GM21723 (cell line): ENCODE measurements around the gene CD99L2.
A peak's percentile ranks its signal among the peaks of the same experiment; 100 is the strongest.

Source experiments
- ATAC-seq: cut with Tn5 transposase; IDR thresholded peaks from one replicate; pipeline ENCODE4 v1.9.1; 2021; ENCODE audit warnings: mild to moderate bottlenecking, moderate library complexity; ENCODE audit not compliant: unreplicated experiment

CD99L2 gene

GRCh38 chrX:150806827-150807226 is 91.6 kb downstream of the CD99L2 start:
- ATAC-seq, result no peak

GRCh38 chrX:150805736-150806135 is 92.7 kb downstream of the CD99L2 start:
- ATAC-seq, result no peak

GRCh38 chrX:150792949-150793527 is 105.4 kb downstream of the CD99L2 start:
- ATAC-seq, result no peak

GRCh38 chrX:150790021-150790420 is 108.4 kb downstream of the CD99L2 start:
- ATAC-seq, result no peak

DNA sequence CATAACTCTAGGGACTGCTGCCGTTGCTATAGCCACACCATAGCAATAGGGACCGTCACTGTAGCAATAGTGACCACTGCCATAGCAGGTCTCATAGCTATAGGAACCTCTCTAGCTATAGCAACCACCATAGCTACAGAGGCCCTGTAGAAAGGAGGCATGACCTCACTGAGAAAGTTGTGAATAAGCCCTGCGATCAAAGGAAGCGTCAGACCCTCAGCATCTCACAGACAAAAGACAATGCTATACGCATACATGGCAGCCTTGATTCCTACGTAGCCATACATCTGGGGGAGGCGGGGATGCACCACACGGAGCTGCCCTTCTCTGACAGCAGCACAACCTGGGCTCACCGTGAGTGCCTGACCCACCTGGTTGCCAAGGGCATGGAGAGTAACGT is 116.8 kb downstream of the CD99L2 start:
- ATAC-seq, result no peak

- no peak for ATAC-seq
These were observed 119.1 kb downstream of the CD99L2 start for GRCh38 chrX:150779385-150779784.

- ATAC-seq, result no peak
These were observed 121.0 kb downstream of the CD99L2 start for GRCh38 chrX:150777328-150777992.

DNA sequence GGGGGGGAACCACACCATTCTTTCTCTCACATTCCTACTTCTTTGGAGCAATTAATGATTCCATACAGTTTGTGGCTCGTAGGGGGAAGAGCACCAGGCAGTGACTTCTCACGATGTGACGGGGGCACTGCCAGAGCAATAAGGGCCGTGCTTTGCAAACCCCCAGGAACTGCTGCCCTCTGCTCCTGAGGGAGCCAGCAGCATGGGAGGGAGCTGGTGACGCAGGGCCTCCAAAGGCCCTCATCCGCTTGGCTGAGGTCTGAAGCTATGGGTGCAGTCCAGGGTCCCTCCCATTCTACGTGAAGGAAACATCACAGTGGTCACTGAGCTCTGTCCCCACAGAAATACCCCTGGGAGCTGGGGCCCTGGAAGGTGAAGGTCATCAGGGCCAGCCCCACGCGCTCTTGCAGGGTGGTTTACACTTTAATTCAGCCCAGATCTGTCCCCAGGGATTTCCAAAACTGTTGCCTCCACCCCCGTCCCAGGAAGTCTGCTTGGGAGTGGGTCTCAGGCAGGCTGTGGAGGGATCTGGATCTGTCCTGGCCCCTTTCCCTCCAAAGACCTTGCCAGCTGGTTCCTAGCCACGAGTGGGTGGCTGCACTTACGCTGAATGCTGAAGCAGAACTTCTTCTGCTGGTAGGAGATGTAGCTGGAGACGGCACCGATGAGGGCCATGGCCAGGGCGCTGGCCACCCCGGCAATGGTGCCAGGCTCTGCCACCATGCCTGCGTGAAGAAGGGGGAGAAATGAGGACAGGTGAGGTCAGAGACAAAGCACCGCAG is 122.7 kb downstream of the CD99L2 start:
- ATAC-seq, result no peak

GRCh38 chrX:150774798-150775568 is 123.5 kb downstream of the CD99L2 start:
- ATAC-seq, result no peak

DNA sequence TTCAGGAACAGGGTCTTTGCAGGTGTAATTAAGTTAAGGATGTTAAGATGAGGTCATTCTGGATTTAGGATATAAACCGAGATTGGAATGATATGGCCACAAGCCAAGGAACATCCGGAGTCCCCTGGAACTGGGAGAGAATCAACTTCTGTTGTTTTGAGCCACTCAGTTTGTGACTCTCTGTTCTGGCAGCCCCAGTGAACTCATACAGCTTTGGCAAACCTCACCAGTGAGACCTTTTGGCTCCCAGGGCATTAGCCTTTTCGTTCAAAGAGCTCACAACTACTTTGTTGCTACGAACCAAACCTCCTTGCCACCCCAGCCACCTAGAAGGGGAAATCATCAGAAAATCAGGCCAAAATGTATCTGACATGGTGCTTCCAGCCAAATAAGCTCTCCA is 124.8 kb downstream of the CD99L2 start:
- ATAC-seq, result no peak

DNA sequence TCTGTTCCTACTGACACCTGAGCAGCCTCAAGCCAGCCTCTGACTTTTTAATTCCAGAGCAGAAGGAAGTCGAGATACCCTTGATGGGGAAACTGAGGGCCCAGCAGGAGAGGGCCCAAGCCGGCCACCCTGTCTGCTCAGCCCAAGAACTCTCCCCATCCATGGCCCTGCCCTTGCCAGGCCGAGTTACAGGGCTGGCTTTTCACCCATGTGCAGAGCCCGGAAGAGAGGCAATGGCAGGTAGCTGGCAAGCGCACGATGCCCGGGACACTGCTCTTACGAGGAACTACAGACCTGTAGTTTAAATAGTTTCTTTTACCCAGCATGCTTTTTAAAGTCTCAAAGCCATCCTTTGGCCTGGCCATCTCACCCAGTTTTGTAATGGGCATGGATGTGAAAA is 125.4 kb downstream of the CD99L2 start:
- no peak for ATAC-seq

- ATAC-seq, result peak; percentile 92
These were observed 126.1 kb downstream of the CD99L2 start for GRCh38 chrX:150772150-150772970.

- ATAC-seq, result no peak
These were observed 127.4 kb downstream of the CD99L2 start for GRCh38 chrX:150771116-150771515.

DNA sequence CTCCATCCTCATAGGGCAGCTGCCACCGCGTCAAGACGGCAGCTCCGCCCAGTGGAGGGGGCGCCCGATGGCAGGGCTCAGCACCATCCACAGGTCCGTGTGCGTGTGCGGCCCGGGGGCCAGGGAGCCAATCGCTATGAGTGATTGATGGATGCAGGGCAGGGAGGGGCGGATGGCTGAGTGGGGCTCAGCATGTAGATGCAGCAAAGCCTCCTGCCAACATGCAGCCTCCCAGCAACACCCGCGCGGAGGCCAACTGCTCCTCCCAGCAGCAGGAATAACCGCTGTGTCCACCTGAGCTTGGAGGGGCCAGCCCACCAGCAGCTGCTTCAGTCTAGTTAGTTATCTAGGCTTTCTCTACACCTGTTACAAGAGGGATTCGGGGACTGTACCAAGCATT is 127.8 kb downstream of the CD99L2 start:
- ATAC-seq, result no peak

GRCh38 chrX:150769408-150769807 is 129.1 kb downstream of the CD99L2 start:
- ATAC-seq, result no peak

DNA sequence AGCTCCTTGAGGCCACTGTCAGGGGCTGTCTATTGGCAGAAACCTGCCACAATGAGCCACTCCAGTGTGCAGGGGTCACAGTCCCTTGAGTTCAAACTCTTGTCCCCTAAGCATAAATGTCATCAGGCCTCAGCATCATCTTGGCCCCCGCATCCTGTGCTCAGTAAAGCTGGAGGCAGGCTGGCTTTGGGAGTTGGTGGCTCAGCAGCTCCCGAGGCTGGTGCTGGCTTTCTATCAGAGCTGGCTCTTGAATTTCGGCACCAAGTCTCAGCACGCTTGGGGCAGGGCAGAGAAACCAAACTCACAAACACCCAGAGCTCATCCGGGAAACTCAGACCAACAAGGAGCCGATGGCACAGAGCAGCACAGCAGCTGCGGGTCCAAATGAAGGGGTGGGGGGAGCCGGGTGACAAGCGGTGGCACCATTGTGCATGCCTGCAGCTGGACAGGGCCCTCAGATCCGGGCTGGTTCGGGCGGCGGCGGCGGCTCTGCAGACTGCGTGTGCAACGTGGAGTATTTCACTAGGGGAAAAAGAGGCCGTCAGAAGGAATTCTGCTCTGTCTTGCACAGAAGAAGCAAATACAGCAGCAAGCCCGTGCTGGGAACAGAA is 129.8 kb downstream of the CD99L2 start:
- no peak for ATAC-seq

- no peak for ATAC-seq
These were observed 130.4 kb downstream of the CD99L2 start for GRCh38 chrX:150768132-150768485.

- ATAC-seq, result no peak
These were observed 130.9 kb downstream of the CD99L2 start for GRCh38 chrX:150767475-150768131.

DNA sequence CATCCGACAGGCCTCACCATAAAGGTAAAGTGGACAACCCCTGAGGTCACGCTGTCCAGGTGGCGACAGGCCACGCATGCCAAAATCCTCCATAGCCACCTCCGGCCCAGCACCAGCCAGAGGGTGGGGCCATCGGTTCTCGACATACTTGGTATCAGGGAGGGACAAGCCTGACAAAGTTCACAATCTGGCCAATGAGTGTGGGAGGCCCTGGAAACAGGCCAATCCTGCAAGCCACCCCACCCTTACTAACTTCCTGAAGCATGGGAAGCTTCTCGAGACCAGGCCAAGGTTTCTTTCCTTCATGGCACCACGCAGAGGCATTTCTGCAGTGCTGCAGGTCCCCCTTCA is 131.4 kb downstream of the CD99L2 start:
- no peak for ATAC-seq
